ENCODE measurements around the gene UNC5B.

DNA sequence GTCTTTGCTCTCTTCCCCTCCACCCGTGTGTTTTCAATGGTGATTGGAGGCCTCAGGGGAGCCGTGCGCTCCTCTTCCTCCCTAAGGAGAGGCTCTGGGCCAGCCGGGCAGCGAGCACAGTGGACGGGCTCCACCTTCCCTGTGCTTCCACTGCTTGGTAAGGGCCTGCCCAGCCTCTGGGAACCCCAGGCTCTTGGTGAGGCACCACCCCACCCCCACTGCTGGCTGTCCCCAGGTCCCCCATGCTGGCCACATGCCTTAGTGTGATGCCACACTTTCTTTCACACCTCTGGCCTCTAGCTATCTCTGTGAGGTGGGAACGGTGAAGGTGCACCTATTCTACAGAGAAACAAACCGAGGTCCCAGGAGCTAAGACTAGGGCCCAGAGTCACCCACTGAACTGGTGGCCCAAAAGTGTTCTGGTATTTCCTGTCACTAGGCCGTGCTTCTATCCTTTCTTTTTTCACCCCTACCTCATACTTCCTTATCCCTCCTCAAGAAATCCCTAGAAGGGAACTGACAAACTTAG is 53.3 kb downstream of the UNC5B start:
- no peak for TF ChIP-seq EZH2phosphoT487 (IDR thresholded peaks at IDR 0.05; ENCODE audit: insufficient read depth, low read depth)
- TF ChIP-seq EZH2 (IDR thresholded peaks at IDR 0.05; ENCODE audit: insufficient read depth, poor library complexity, severe bottlenecking), result no peak
